Breast epithelium (tissue), 4 donors: ENCODE results near the gene ZNF444. TPM values are rescaled to one million over a fixed set of nuclear protein-coding genes. Genes with fewer than 3 reads are reported as not detected.
"Not testable (repeated sequence)": the region's sequence is repeated elsewhere in the genome, so short reads cannot be mapped to it uniquely, and the experiment has no call there.

ENCODE experiments used
- DNase-seq, 2 donors: peaks; one replicate each; pipeline ENCODE4 v3.0.0-alpha.2; 2019; ENCODE audit warnings: low spot score in 2 of 2
- H3K27ac ChIP-seq, 2 donors: fragments of 200-600 bp; sonication (generic) in 1 of 2; one replicate each; pipeline ENCODE4 v1.5.1; 2016 to 2019; ENCODE audit warnings: mild to moderate bottlenecking in 1 of 2
- H3K27me3 ChIP-seq, 2 donors: fragments of 200-600 bp; sonication (generic) in 1 of 2; one replicate each; pipeline versions ENCODE4 v1.5.1 to v1.6.0; 2017 to 2019; ENCODE audit warnings: control low read depth in 1 of 2, mild to moderate bottlenecking in 1 of 2
- H3K36me3 ChIP-seq: fragments of 200-600 bp; one replicate; pipeline ENCODE4 v1.5.1; 2019
- H3K4me1 ChIP-seq, 2 donors: fragments of 200-600 bp; sonication (generic); one replicate each; pipeline ENCODE4 v1.5.1; 2016 to 2019; ENCODE audit warnings: control low read depth in 1 of 2
- H3K4me3 ChIP-seq, 3 donors: fragments of 200-600 bp; sonication (generic); 1 replicate in 2 of 3; 2 replicates in 1 of 3; pipeline ENCODE4 v1.5.1; 2016 to 2019; ENCODE audit warnings: mild to moderate bottlenecking in 3 of 3, moderate library complexity in 2 of 3
- H3K9me3 ChIP-seq, 2 donors: fragments of 200-600 bp; sonication (generic) in 1 of 2; one replicate each; pipeline ENCODE4 v1.5.1; 2016 to 2019; ENCODE audit warnings: control low read depth in 1 of 2
- POLR2A ChIP-seq: fragments of 450-650 bp; IDR thresholded peaks from one replicate; pipeline ENCODE4 v1.6.1; 2016; ENCODE audit warnings: antibody characterized with exemption, mild to moderate bottlenecking, moderate library complexity
- POLR2AphosphoS5 ChIP-seq, 3 donors: sonication (generic); formaldehyde crosslinking; IDR thresholded peaks; one replicate each; pipeline ENCODE4 v1.6.1; 2017; ENCODE audit warnings: antibody characterized with exemption in 3 of 3
- intact Hi-C: fragments of 100-400 bp; cut with DNase I; formaldehyde crosslinking; loops from one replicate; pipeline ENCODE4 v1.15.1; 2023; ENCODE audit warnings: low total_unique reads
- total RNA-seq, 3 donors: library from RNA; depleted of rRNA; stranded (reverse); fragments of >200 nt; gene quantifications; one replicate each; pipeline ENCODE4 v1.1.0, GENCODE V29; 2016
- TF ChIP-seq, protein P1 (sequence below), 3 donors: fragments of 450-650 bp; IDR thresholded peaks; one replicate each; pipeline ENCODE4 v1.5.1; 2016 to 2017; ENCODE audit warnings: antibody characterized with exemption in 3 of 3, mild to moderate bottlenecking in 3 of 3, moderate library complexity in 3 of 3

The ZNF444 gene
- total RNA-seq, 3 donors from 2014 or later: 13.9 to 38.5 (median 33.1) TPM

- intact Hi-C loops: no loop called here
- H3K4me3 ChIP-seq: no peak overlapping the region
- H3K36me3 ChIP-seq: no peaks in the 10 kb centered on the region
- no peaks in the 10 kb centered on the region for H3K9me3 ChIP-seq
- H3K4me1 ChIP-seq: peaks cover 0 to 17% of the 10 kb centered on the region in 2 donors
- H3K27ac ChIP-seq: no peak overlapping the region
- H3K27me3 ChIP-seq: no peaks in the 10 kb centered on the region
- no peak for DNase-seq
- TF ChIP-seq, protein P1, sequence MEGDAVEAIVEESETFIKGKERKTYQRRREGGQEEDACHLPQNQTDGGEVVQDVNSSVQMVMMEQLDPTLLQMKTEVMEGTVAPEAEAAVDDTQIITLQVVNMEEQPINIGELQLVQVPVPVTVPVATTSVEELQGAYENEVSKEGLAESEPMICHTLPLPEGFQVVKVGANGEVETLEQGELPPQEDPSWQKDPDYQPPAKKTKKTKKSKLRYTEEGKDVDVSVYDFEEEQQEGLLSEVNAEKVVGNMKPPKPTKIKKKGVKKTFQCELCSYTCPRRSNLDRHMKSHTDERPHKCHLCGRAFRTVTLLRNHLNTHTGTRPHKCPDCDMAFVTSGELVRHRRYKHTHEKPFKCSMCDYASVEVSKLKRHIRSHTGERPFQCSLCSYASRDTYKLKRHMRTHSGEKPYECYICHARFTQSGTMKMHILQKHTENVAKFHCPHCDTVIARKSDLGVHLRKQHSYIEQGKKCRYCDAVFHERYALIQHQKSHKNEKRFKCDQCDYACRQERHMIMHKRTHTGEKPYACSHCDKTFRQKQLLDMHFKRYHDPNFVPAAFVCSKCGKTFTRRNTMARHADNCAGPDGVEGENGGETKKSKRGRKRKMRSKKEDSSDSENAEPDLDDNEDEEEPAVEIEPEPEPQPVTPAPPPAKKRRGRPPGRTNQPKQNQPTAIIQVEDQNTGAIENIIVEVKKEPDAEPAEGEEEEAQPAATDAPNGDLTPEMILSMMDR (IDR thresholded peaks at IDR 0.05): no peak
- TF ChIP-seq POLR2AphosphoS5 (IDR thresholded peaks at IDR 0.05) (no peak), POLR2A (no peak)
Measured at GRCh38 chr19:56145698-56146097, 4.6 kb downstream of the ZNF444 start.

GRCh38 chr19:56146904-56147303, 5.8 kb downstream of the ZNF444 start:
- Histone ChIP-seq H3K4me3 (no peak overlapping the region), H3K4me1 (peaks cover 0 to 15% of the 10 kb centered on the region in 2 donors), H3K27ac (no peak overlapping the region), H3K36me3 (no peaks in the 10 kb centered on the region), H3K27me3 (no peaks in the 10 kb centered on the region), H3K9me3 (no peaks in the 10 kb centered on the region)
- TF ChIP-seq POLR2AphosphoS5 (IDR thresholded peaks at IDR 0.05) (no peak), POLR2A (no peak)
- TF ChIP-seq, protein P1 (IDR thresholded peaks at IDR 0.05): no peak
- intact Hi-C loops: no loop called here
- no peak for DNase-seq

DNA sequence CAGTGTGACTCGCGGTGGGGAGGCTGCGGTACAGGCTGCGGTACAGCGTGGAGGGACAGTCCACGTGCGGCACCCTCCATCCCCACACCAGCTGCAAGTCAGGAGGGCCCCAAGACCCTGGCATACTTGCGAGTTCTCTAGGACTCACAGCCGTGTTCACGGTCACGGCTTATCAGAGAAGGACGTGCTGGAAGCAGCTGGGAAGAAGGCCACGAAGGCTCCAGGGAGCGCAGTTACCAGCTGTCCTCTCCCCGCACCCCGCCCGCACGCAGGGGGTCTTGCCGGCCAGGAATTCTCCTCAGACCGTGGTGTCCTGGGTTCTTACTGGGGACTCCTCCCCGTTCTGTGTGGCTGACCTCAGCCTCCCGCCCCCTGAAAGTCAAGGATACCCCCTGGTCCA, 6.2 kb downstream of the ZNF444 start:
- Histone ChIP-seq H3K36me3 (no peaks in the 10 kb centered on the region), H3K27me3 (no peaks in the 10 kb centered on the region), H3K9me3 (no peaks in the 10 kb centered on the region), H3K27ac (no peak overlapping the region), H3K4me1 (peaks cover 0 to 12% of the 10 kb centered on the region in 2 donors), H3K4me3 (no peak overlapping the region)
- DNase-seq: no peak
- intact Hi-C loops: no loop called here
- TF ChIP-seq, protein P1 (IDR thresholded peaks at IDR 0.05): no peak
- no peak for TF ChIP-seq POLR2AphosphoS5 (IDR thresholded peaks at IDR 0.05)
- TF ChIP-seq POLR2A: no peak

GRCh38 chr19:56148096-56148495, 7.0 kb downstream of the ZNF444 start:
- intact Hi-C loops: no loop called here
- no peaks in the 10 kb centered on the region for H3K27me3 ChIP-seq
- DNase-seq: no peak
- TF ChIP-seq POLR2A (no peak), POLR2AphosphoS5 (IDR thresholded peaks at IDR 0.05) (no peak)
- TF ChIP-seq, protein P1 (IDR thresholded peaks at IDR 0.05): no peak
- no peak overlapping the region for H3K27ac ChIP-seq
- H3K4me3 ChIP-seq: no peak overlapping the region
- peaks cover 0 to 4% of the 10 kb centered on the region in 2 donors for H3K4me1 ChIP-seq
- no peaks in the 10 kb centered on the region for H3K9me3 ChIP-seq
- H3K36me3 ChIP-seq: no peaks in the 10 kb centered on the region

GRCh38 chr19:56148955-56149655, 8.0 kb downstream of the ZNF444 start:
- DNase-seq, intact Hi-C loops: not testable (repeated sequence)

More at GRCh38 chr19:56148955-56149655, 8.0 kb downstream of the ZNF444 start:
- not testable (repeated sequence) for H3K27me3 ChIP-seq, H3K4me3 ChIP-seq, H3K36me3 ChIP-seq, H3K4me1 ChIP-seq, H3K9me3 ChIP-seq, H3K27ac ChIP-seq
